Neuronal stem cell (in vitro differentiated cells): ENCODE measurements around the gene MTMR3.

Experiments used
- DNase-seq: peaks from one replicate; pipeline ENCODE4 v3.0.0-alpha.2; 2013; ENCODE audit warnings: low spot score
- H2AFZ ChIP-seq: one replicate; pipeline ENCODE4 v1.6.1; 2013; ENCODE audit warnings: mild to moderate bottlenecking, low read length, inconsistent platforms
- H2AK5ac ChIP-seq: 2 replicates; pipeline ENCODE4 v1.6.1; 2013; ENCODE audit warnings: low read depth, mild to moderate bottlenecking, inconsistent platforms, low read length, moderate library complexity, mixed read lengths
- H2BK120ac ChIP-seq: 2 replicates; pipeline ENCODE4 v1.6.1; 2013; ENCODE audit warnings: low read depth, mild to moderate bottlenecking, inconsistent platforms, low read length, moderate library complexity, mixed read lengths
- H2BK12ac ChIP-seq: one replicate; pipeline ENCODE4 v1.6.1; 2013; ENCODE audit warnings: low read length, inconsistent platforms
- H2BK15ac ChIP-seq: 2 replicates; pipeline ENCODE4 v1.6.1; 2013; ENCODE audit warnings: mild to moderate bottlenecking, low read length, inconsistent platforms, mixed read lengths
- H2BK5ac ChIP-seq: one replicate; pipeline ENCODE4 v1.6.1; 2013; ENCODE audit warnings: inconsistent platforms, mild to moderate bottlenecking, low read length, moderate library complexity
- H3K14ac ChIP-seq: one replicate; pipeline ENCODE4 v1.6.1; 2013; ENCODE audit warnings: low read length, inconsistent platforms
- H3K18ac ChIP-seq: 2 replicates; pipeline ENCODE4 v1.6.1; 2013; ENCODE audit warnings: low read length, inconsistent platforms
- H3K23ac ChIP-seq: 2 replicates; pipeline ENCODE4 v1.6.1; 2013; ENCODE audit warnings: low read depth, mild to moderate bottlenecking, mixed read lengths, low read length, inconsistent platforms; ENCODE audit not compliant: poor library complexity
- H3K27ac ChIP-seq: replicated peaks from 3 replicates; pipeline ENCODE4 v1.5.1; 2013; ENCODE audit warnings: low read length, inconsistent platforms
- H3K27me3 ChIP-seq, 3 experiments: 2 replicates each; pipeline ENCODE4 v1.6.1; 2013; ENCODE audit warnings: low read length in 3 of 3, mild to moderate bottlenecking in 2 of 3, inconsistent platforms in 1 of 3, low read depth in 1 of 3, mixed read lengths in 1 of 3, moderate library complexity in 1 of 3; ENCODE audit not compliant: control insufficient read depth in 3 of 3, insufficient read depth in 3 of 3
- H3K36me3 ChIP-seq, 2 donors: replicated peaks in 1 of 2; 2 replicates each; pipeline ENCODE4 v1.6.1; 2013; ENCODE audit warnings: low read length in 2 of 2; ENCODE audit not compliant: control insufficient read depth in 2 of 2, insufficient read depth in 2 of 2
- H3K4ac ChIP-seq: 2 replicates; pipeline ENCODE4 v1.6.1; 2013; ENCODE audit warnings: inconsistent platforms, mild to moderate bottlenecking, low read length, moderate library complexity
- H3K4me1 ChIP-seq, 2 donors: 1 replicate in 1 of 2; 2 replicates in 1 of 2; pipeline ENCODE4 v1.6.1; 2013; ENCODE audit warnings: low read length in 2 of 2, low read depth in 1 of 2; ENCODE audit not compliant: control insufficient read depth in 2 of 2, insufficient read depth in 1 of 2
- H3K4me2 ChIP-seq: one replicate; pipeline ENCODE4 v1.6.1; 2013; ENCODE audit warnings: mild to moderate bottlenecking, low read length, inconsistent platforms; ENCODE audit not compliant: insufficient read depth, poor library complexity, severe bottlenecking
- H3K4me3 ChIP-seq, 2 donors: 2 replicates each; pipeline ENCODE4 v1.5.1; 2013; ENCODE audit warnings: low read length in 2 of 2, mild to moderate bottlenecking in 2 of 2, inconsistent platforms in 1 of 2, moderate library complexity in 1 of 2
- H3K79me1 ChIP-seq: one replicate; pipeline ENCODE4 v1.6.1; 2013; ENCODE audit warnings: low read depth, mild to moderate bottlenecking, inconsistent platforms, low read length, moderate library complexity
- H3K9ac ChIP-seq: one replicate; pipeline ENCODE4 v1.6.1; 2013; ENCODE audit warnings: mild to moderate bottlenecking, low read depth, low read length, inconsistent platforms; ENCODE audit not compliant: poor library complexity
- H3K9me3 ChIP-seq, 2 donors: replicated peaks in 1 of 2; 2 replicates each; pipeline versions ENCODE3 to v1.6.1; 2013; ENCODE audit warnings: low read length in 2 of 2, mild to moderate bottlenecking in 2 of 2, inconsistent platforms in 1 of 2, low read depth in 1 of 2, mixed read lengths in 1 of 2, moderate library complexity in 1 of 2; ENCODE audit not compliant: control insufficient read depth in 2 of 2, insufficient read depth in 1 of 2
- H4K8ac ChIP-seq: one replicate; pipeline ENCODE4 v1.6.1; 2013; ENCODE audit warnings: low read depth, mild to moderate bottlenecking, inconsistent platforms, low read length, moderate library complexity
- H4K91ac ChIP-seq: one replicate; pipeline ENCODE4 v1.6.1; 2013; ENCODE audit warnings: low read length, low read depth, mild to moderate bottlenecking, inconsistent platforms; ENCODE audit not compliant: poor library complexity
- WGBS, 2 donors: extraction: QIAGEN DNeasy Blood & Tissue Kit; methylation state at CpG; one replicate each; pipeline ENCODE4 v1.1.7; 2013; ENCODE audit warnings: missing lambda C conversion rate in 2 of 2, mixed read lengths in 1 of 2; ENCODE audit not compliant: insufficient read length in 2 of 2, insufficient replicate concordance in 1 of 2; ENCODE audit errors: extremely low coverage in 2 of 2; 5-methylcytosine and 5-hydroxymethylcytosine counted together

MTMR3 gene

DNA sequence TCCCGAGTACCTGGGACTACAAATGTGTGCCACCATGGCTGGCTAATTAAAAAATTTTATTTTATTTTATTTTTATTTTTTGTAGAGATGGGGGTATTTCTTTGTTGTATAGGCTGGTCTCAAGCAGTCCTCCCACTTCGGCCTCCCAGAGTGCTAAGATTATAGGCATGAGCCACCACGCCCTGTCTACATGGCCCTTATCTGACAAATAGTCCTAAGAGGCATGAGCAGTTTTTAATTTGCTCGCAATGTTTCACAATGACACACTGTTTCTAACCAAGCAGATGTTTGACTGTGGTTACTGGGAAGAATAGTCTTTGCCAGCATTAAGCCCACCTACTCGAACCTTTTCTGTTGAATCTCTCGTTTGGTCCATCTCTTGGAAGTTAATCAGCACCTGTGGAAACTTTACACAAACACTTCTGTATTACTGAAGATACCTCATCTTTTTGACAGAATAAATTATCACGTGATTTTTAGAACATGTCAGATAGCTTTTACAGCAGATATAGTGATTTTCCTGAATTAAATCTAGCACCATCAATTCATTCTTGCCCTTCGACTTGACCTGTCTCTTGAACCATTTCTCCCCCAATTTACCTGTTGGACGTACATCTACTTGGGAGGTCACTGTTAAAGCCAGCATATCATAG is 71.4 kb downstream of the MTMR3 start:
- Histone ChIP-seq H3K36me3 (peaks cover 0 to under 1% of the 10 kb centered on the region in 2 donors), H4K8ac (no peak overlapping the region), H3K23ac (no peak overlapping the region), H2AFZ (no peak overlapping the region), H3K4me2 (no peak overlapping the region), H3K79me1 (no peaks in the 10 kb centered on the region), H2AK5ac (no peak overlapping the region), H3K4me1 (no peaks in the 10 kb centered on the region), H2BK5ac (no peak overlapping the region), H3K27ac (no peak overlapping the region), H3K27me3 (no peaks in the 10 kb centered on the region), H2BK15ac (no peak overlapping the region), H4K91ac (no peak overlapping the region), H3K9ac (no peak overlapping the region), H2BK120ac (no peak overlapping the region), H3K4ac (no peak overlapping the region), H3K9me3 (no peaks in the 10 kb centered on the region), H3K14ac (no peak overlapping the region), H2BK12ac (no peak overlapping the region), H3K18ac (no peak overlapping the region), H3K4me3 (no peak overlapping the region)
- no CpG with 5 or more reads among the region's 9 CpGs for WGBS, 2 donors
- no peak for DNase-seq

DNA sequence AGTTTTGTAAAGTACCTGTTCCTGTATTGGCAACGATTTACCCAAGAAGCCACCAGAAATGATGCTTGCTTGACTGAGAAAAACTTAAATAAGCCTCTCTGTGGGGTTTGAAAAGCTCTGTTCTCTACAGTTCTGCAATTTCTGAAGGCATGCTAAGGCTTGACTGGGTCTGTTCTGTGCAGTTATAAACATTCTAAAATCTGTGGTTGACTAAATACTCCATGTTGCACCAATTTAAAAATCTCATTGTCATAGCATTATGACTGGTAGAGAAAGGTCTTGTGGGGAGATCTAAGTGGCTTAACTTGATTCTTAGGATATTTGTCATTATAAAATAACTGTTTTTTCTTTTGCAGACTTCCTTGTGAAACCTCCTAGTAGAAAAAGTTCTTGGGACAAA is 73.7 kb downstream of the MTMR3 start:
- H3K18ac ChIP-seq = no peak overlapping the region
- no peak overlapping the region for H3K4me2 ChIP-seq
- no peak overlapping the region for H2BK5ac ChIP-seq
- H2AFZ ChIP-seq = no peak overlapping the region
- H3K23ac ChIP-seq = no peak overlapping the region
- no peaks in the 10 kb centered on the region for H3K27me3 ChIP-seq
- no peaks in the 10 kb centered on the region for H3K9me3 ChIP-seq
- H2AK5ac ChIP-seq = no peak overlapping the region
- H2BK12ac ChIP-seq = no peak overlapping the region
- no peaks in the 10 kb centered on the region for H3K4me1 ChIP-seq
- no peak overlapping the region for H2BK15ac ChIP-seq
- H3K79me1 ChIP-seq = no peaks in the 10 kb centered on the region
- no peak for DNase-seq
- H3K36me3 ChIP-seq = peaks cover 0 to 11% of the 10 kb centered on the region in 2 donors
- no peak overlapping the region for H2BK120ac ChIP-seq
- no peak overlapping the region for H3K4me3 ChIP-seq
- H3K27ac ChIP-seq = no peak overlapping the region
- no peak overlapping the region for H3K9ac ChIP-seq
- H4K8ac ChIP-seq = no peak overlapping the region
- no peak overlapping the region for H4K91ac ChIP-seq
- no peak overlapping the region for H3K4ac ChIP-seq
- no CpG with 5 or more reads among the region's 1 CpG for WGBS, 2 donors
- H3K14ac ChIP-seq = no peak overlapping the region

DNA sequence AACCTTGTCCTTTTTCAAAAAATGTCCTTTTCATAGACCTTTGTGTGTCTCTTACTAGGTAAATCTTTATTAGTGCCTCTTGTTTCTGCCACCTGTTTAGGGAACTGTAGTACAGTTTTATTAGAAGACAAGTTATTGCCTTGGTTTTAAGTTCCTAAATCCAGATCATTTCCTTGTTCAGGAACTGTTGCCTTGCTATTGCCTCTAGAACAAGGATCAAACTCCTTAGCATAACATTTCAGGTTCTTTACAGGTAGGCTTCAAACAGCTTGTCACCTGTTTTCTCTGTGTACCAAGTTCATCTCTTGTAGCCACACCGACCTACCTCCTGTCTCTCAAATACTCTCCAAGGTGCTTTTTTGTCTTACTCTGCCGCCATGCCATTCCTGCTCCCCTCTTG is 75.2 kb downstream of the MTMR3 start:
- Histone ChIP-seq H3K9me3 (no peaks in the 10 kb centered on the region), H3K27me3 (no peaks in the 10 kb centered on the region), H3K4me2 (no peak overlapping the region), H3K27ac (no peak overlapping the region), H2BK5ac (no peak overlapping the region), H3K23ac (no peak overlapping the region), H3K18ac (no peak overlapping the region), H3K14ac (no peak overlapping the region), H2BK12ac (no peak overlapping the region), H3K36me3 (peaks cover 0 to 16% of the 10 kb centered on the region in 2 donors), H3K9ac (no peak overlapping the region), H4K91ac (no peak overlapping the region), H3K4me3 (no peak overlapping the region), H3K4me1 (no peaks in the 10 kb centered on the region), H2BK15ac (no peak overlapping the region), H2AFZ (no peak overlapping the region), H3K4ac (no peak overlapping the region), H2AK5ac (no peak overlapping the region), H2BK120ac (no peak overlapping the region), H4K8ac (no peak overlapping the region), H3K79me1 (no peaks in the 10 kb centered on the region)
- no CpG with 5 or more reads among the region's 2 CpGs for WGBS, 2 donors
- DNase-seq = no peak

DNA sequence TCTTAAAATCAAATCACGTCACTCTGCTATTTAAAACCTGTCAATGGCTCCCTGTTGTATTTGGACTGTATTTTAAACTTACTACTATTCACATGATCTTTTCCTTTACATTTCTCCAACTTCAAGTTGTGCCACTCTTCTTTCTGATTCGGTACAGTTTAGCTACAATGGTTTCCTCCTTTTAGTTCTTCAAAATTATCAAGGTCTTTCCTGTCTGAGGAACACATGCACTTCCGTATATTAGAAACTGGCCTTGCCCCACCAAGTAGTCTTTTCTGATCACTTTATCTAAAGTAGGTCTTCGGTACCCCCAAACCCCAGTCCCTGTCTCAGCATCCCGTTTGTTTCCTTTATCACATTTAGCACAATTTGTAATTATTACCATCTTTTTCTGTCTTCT is 81.8 kb downstream of the MTMR3 start:
- no CpG with 5 or more reads among the region's 5 CpGs for WGBS, 2 donors
- Histone ChIP-seq H4K91ac (no peak overlapping the region), H4K8ac (no peak overlapping the region), H3K9me3 (no peaks in the 10 kb centered on the region), H2BK120ac (no peak overlapping the region), H2BK5ac (no peak overlapping the region), H3K18ac (no peak overlapping the region), H3K4me2 (no peak overlapping the region), H3K79me1 (no peaks in the 10 kb centered on the region), H3K4ac (no peak overlapping the region), H2BK15ac (no peak overlapping the region), H3K36me3 (peaks cover 0 to 11% of the 10 kb centered on the region in 2 donors), H3K27me3 (no peaks in the 10 kb centered on the region), H3K27ac (no peak overlapping the region), H3K4me3 (no peak overlapping the region), H2AK5ac (no peak overlapping the region), H3K14ac (no peak overlapping the region), H2BK12ac (no peak overlapping the region), H3K23ac (no peak overlapping the region), H2AFZ (no peak overlapping the region), H3K4me1 (no peaks in the 10 kb centered on the region), H3K9ac (no peak overlapping the region)
- no peak for DNase-seq
